HEK293T (cell line): ENCODE data around the gene CNKSR1.

Experiments
- BHLHE40 ChIP-seq: fragments of 450-650 bp; IDR thresholded peaks from 2 replicates; pipeline ENCODE4 v1.6.1; 2016; ENCODE audit warnings: mild to moderate bottlenecking, moderate library complexity, borderline replicate concordance
- CTBP1 ChIP-seq: fragments of 450-650 bp; IDR thresholded peaks from 2 replicates; pipeline ENCODE4 v1.6.1; 2016; ENCODE audit warnings: borderline replicate concordance
- ELF4 ChIP-seq: fragments of 450-650 bp; IDR thresholded peaks from 2 replicates; pipeline ENCODE4 v1.6.1; 2017; ENCODE audit warnings: antibody characterized with exemption
- FOXK2 ChIP-seq: fragments of 450-650 bp; IDR thresholded peaks from 2 replicates; pipeline ENCODE4 v1.6.1; 2016; ENCODE audit warnings: mild to moderate bottlenecking
- FOXM1 ChIP-seq: fragments of 450-650 bp; IDR thresholded peaks from 2 replicates; pipeline ENCODE4 v1.6.1; 2017; ENCODE audit warnings: mild to moderate bottlenecking, borderline replicate concordance
- HDGF ChIP-seq: fragments of 450-650 bp; IDR thresholded peaks from 2 replicates; pipeline ENCODE4 v1.6.1; 2017; ENCODE audit warnings: antibody characterized with exemption, borderline replicate concordance
- LEF1 ChIP-seq: fragments of 450-650 bp; IDR thresholded peaks from 2 replicates; pipeline ENCODE4 v1.6.1; 2017; ENCODE audit warnings: mild to moderate bottlenecking, borderline replicate concordance
- PKNOX1 ChIP-seq: fragments of 450-650 bp; IDR thresholded peaks from 2 replicates; pipeline ENCODE4 v1.6.1; 2016
- SP1 ChIP-seq: fragments of 450-650 bp; IDR thresholded peaks from 2 replicates; pipeline ENCODE4 v1.6.1; 2017
- SUZ12 ChIP-seq: fragments of 450-650 bp; IDR thresholded peaks from 2 replicates; pipeline ENCODE4 v1.6.1; 2016; ENCODE audit warnings: mild to moderate bottlenecking
- TARDBP ChIP-seq: fragments of 450-650 bp; IDR thresholded peaks from 2 replicates; pipeline ENCODE4 v1.6.1; 2016
- ZNF384 ChIP-seq: fragments of 450-650 bp; IDR thresholded peaks from 2 replicates; pipeline ENCODE4 v1.6.1; 2016

GRCh38 chr1:26156285-26157038 lies 20.8 kb upstream of the CNKSR1 start:
- TF ChIP-seq ELF4 (no peak), SP1 (no peak), CTBP1 (no peak), FOXK2 (no peak), TARDBP (no peak), SUZ12 (no peak), PKNOX1 (no peak), BHLHE40 (no peak), FOXM1 (no peak), ZNF384 (no peak), LEF1 (no peak), HDGF (no peak)
